GM19468 (cell line): ENCODE results near the gene XXYLT1.

Experiments
- ATAC-seq: cut with Tn5 transposase; IDR thresholded peaks from one replicate; pipeline ENCODE4 v1.9.1; 2021; ENCODE audit warnings: mild to moderate bottlenecking, moderate library complexity, moderate number of reproducible peaks; ENCODE audit not compliant: unreplicated experiment; ENCODE audit errors: extremely low read depth

Gene XXYLT1

DNA sequence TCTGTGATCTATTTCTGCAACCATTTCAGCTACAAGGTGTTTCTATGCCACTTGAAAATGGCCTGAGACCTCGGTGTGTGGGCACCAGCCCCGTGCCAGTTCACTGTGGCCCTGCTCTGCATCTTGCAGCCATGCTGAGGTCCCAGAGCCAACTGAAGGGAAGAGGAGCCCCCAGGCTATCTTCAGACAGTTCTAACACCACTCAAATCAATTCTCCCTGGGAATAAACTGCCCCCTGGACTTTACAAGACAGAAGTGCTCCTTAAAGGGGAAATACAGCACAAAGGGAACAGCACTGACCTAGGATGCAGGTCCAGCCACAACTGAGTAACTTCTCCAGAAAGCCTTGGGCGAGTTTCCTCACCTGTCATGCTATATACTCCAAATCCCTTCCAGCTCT, 3.9 kb downstream of the XXYLT1 start:
- no peak for ATAC-seq

GRCh38 chr3:195266428-195266827, 4.5 kb downstream of the XXYLT1 start:
- ATAC-seq: no peak

- ATAC-seq: no peak
Measured at GRCh38 chr3:195265363-195265976, 5.5 kb downstream of the XXYLT1 start.

- ATAC-seq: no peak
Measured at GRCh38 chr3:195263925-195264600, 6.9 kb downstream of the XXYLT1 start.

DNA sequence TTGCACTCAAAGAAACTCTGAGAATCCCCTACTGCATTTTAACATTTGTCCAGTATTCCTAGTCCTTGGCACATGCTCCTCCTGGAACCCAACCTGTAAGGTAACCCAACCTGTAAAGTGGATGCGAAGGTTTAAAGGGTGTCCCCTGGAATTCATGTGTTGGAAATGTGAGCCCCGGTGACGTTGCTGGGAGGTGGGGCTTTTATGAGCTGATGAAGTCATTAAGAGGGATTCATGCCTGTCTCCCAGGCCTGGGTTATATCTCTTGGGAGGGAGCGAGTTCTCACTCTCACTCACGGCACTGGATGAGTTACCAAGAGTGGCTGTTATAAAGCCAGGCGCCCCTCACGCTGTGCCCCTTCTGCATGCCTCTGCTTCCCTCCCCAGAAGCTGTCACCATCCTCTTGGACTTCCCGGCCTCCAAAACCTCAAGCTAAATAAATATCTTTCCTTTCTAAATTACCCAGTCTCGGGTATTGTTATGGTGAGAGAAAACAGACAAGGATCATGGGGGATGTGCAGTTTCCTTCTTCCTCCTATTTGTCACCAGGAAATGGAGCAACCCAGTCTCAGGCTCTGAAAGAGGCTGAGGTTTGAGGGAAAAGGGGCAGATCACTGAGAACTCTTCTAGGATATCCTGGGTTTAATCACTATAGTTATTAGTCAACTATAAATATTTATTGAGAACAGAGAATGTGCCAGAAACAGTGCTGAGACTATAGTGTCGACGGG, 7.6 kb downstream of the XXYLT1 start:
- ATAC-seq: no peak

DNA sequence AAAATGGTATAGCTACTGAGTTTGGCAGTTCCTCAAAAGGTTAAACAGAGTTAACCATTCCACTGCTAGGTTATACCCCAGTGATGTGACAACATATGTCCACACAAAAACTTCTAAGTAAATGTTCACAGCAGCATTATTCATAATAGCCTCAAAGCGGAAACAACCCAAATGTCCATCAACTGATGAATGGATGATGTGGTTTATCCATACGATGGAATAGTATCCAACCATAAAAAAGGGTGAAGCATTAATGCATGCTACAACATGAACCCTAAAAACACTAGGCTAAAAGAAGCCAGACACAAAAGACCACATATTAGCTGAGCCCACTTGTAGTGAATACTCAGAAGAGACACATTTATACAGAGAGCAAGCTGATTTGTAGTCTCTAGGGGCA, 9.0 kb downstream of the XXYLT1 start:
- ATAC-seq: no peak

DNA sequence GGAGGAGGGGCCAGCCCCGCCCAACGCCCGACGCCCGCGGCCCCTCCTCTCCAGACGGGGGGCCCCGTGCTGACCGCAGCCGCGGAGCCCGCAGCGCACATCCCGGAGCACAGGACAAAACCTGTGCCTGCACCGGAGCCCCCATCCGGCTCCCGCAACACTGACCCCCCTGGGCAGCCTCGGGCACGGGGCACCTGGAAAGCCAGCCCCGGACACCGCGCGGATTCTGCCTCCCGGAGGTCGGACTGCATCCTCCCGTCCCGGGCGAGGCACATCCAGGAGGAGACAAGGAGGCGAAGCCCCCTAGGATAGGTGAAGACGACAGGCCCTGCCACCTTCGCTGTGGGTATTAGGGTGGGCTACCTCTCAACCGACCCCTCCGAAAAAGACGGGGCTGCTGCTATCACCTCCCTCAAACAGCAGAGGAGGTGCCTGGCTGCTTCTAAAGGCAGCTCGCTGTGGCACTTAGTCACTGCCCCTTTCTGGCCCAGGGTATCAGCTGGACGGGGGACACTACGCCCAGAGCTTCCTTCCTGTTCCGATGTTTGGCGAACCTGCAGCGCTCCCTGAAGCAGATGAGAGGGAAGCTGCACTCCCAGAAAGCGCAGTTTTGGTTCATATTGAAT, 10.6 kb downstream of the XXYLT1 start:
- no peak for ATAC-seq

DNA sequence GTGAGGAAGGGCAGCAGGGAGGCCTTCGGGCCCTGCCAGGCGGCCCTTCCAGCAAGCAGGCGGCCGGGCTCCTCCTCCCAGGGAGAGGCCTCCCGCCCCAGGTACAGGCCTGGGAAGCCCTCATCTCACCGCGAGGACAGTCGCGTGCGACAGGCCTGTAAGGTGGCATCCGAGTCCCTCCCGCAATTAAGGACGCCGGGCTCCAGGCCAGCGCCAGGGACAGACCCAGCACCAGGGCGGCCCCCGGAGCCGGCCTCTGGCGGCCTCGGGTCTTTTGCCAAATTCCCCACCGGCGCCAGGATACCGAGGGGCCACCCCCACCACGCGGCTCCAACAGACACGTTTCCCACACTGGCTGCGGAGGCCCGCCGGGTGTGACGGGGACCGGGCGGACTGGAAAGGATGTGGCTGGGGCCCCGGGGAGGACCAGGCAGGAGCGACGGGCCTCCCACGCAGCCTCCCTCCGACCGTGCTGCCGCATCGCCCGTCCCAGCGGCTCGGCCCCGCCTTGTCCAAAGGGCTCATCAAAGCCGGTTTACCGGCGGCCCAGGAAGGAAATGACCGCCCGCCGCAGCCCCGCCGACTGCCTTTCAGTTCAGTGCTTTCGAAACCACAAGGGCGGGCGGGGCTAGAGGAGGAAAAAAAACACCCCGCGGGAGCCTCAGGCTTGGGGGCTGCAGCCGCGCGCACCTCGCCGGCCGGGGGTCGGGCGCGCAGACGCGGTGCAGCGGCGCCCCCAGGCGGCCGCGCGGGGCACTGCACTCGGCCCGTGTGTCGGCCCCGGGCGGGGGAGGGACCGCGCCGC, 11.3 kb downstream of the XXYLT1 start:
- ATAC-seq: peak; percentile 73

- ATAC-seq: no peak
Measured at GRCh38 chr3:195259154-195259474, 11.8 kb downstream of the XXYLT1 start.

DNA sequence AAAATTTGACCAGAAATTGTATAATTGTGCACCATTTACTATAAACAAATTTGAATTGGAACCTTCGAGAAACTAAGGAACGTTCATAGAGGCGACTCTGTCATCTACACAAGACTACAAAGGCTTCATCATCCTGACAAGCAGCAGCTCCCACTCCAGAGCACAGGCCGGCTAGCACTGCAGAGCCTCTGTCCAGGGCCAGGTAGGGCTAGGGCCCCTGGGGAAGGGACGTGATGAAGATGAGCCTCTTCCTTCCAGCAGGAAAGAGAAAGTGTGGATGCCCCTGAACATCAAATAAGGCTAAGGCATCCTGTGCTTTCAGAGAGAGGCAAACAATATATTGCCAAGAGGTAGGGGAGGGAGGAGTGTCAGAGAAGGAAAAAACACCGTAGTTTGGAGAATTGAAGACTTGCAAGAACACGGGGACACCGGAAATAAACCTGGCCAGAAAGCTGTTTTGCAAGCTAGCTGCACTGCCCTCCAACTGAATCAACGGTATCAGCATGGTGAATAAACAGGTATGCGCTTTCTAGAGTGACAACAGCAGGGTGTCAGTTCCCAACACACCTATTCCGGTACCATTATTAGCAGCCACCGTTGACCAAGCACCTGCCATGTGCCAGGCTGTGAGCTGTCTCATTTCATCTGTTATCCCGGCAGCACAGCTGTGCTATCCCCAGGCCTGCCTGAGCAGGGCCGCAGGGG, 12.4 kb downstream of the XXYLT1 start:
- no peak for ATAC-seq

- no peak for ATAC-seq
Measured at GRCh38 chr3:195257454-195258448, 13.2 kb downstream of the XXYLT1 start.

- ATAC-seq: no peak
Measured at GRCh38 chr3:195256639-195257453, 14.1 kb downstream of the XXYLT1 start.

- ATAC-seq: no peak
Measured at GRCh38 chr3:195255571-195256501, 15.1 kb downstream of the XXYLT1 start.

DNA sequence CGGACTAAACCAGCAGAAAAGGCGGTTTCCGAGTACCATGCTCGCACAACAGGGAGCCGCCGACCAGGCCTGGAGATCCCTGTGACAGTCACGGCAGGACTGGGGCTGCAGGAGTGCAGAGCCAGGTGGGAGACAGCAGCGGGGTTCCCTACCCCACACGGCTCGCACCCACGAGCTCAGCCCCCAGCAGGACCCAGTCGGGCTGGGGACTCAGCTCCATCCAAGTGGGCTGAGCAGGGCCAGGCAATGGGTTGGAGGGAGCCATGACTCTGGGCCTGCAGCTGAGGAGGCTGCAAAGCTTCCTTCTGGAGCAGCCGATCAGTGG, 15.8 kb downstream of the XXYLT1 start:
- no peak for ATAC-seq

GRCh38 chr3:195254454-195255175, 16.3 kb downstream of the XXYLT1 start:
- no peak for ATAC-seq

- ATAC-seq: no peak
Measured at GRCh38 chr3:195253923-195254432, 17.0 kb downstream of the XXYLT1 start.
